ENCODE results near the gene GDPD2.

The GDPD2 gene

DNA sequence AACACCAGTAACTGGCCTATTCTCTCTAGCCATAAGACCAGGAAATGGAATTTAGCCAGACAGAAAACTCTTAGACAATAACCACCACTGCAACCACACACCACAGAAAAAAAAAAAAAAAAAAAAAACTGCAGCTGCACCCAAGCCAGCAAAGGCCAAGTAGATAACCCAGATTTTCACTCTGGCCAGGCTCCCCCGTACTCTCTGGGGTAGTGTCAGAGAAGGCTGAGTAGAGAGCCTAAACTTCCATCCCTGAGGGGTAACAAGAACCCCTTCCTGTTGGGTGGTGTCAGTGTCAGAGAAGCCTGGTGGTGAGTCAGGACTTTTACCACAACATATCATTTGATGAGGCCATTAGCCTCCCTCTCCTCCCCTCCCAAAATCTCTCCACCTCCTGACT is 15.9 kb downstream of the GDPD2 start:
- DNase-seq = no peak

DNA sequence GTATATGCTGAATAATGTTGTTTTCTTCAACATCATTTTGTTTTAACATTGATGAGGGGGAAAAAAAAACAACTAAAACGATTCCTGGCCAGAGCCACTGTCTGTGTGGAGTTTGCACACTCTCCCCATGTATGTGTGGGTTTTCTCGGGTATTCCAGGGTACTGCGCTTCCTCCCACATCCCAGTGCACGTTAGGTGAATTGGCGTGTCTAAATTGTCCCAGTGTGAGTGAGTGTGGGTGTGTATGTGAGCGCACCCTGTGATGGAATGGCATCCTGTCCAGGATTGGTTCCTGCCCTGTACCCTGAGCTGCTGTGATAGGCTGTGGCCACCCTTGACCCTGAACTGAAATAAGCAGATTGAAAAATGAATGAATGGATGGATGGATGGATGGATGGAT is 19.1 kb downstream of the GDPD2 start:
- DNase-seq = no peak

GRCh38 chrX:70444326-70444945 is 21.3 kb downstream of the GDPD2 start, which contains the start of gene DLG3:
TSS of gene DLG3 (plus strand) at chrX:70444835. CDS start at chrX:70445202, 367 bp downstream.
- DNase-seq = no peak

DNA sequence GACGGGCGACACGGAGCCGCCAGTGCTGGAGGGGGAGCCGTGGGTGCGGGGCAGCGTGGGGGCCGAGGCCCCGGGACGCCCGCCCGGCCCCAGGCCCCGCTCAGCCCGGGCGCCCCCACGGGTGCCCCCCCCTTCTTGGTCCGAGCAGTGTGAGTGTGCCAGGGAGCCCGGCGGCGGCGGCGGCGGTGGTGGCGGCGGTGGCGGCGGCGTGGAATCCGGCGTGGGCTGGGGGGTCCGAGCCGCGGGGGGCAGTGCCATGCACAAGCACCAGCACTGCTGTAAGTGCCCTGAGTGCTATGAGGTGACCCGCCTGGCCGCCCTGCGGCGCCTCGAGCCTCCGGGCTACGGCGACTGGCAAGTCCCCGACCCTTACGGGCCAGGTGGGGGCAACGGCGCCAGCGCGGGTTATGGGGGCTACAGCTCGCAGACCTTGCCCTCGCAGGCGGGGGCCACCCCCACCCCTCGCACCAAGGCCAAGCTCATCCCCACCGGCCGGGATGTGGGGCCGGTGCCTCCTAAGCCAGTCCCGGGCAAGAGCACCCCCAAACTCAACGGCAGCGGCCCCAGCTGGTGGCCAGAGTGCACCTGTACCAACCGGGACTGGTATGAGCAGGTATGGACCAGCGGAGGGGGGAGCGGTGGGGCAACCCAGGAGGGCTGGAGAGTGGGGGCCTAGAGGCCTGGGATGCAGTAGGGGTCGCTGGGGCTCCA is 22.0 kb downstream of the GDPD2 start:
- no peak for DNase-seq

DNA sequence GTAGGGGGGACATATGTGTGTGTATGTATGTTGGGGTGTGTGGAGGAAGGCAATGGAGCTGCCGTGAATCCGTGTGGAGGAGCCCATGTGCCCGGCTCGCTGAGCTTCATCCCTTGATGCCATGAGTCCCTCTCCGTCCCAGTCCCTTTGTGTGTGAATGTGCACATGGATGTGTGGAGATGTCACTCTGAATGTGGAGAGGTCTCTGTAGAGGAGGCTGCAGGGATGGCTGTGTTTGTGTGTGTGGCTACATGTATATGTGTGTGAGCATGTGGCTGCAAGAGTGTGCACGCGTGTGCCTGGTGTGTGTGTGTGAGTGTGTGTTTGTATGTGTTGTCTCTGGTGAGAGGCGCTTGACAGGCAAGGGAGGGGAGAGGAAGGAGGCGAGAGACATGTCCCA is 22.8 kb downstream of the GDPD2 start:
- no peak for DNase-seq

DNA sequence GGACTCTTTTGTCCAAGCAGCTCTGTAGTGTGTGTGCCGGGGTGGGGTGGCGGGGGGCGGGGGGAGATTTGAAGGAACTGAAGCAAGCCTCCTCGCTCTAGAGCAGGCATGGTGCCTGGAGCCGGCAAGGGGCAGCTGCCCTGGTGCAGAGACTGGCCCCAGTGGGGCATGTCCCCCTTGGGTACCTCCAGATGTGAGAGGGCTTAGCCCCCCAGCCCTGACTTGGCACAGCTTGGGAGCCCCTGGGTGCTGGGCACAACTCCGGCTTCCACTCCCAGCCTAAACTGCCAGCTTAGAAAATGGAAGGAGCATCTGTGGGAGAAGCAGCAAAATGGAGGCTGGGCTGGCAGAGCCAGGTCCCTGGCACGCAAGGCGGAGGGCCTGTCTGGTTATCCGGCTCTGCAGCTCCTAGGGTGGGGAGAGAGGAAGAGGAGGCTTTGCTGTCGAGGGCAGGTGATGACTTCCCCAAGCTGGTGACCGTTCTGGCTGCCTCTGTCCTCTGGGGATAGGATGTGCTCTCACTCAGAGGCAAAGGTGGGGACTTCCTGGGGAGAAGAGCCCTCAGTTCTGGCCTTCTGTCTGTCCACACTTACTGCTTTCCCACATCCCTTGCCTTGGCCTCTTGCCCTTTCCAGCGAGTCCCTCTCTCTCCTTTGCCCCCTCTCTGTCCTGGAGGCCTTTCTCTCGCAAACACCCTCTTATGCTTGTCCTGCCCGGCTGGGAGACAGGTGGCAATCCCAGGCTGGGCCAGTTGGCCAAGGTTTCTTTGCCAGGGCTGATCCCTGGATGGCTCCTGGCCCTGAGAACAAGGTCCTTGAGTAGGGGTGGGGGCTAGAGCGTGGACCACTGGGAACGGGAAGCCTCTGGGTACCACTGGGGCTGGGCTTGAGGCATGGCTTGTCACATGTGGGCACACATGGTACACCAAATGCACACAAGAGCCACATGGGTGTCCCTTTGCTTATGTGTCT is 23.6 kb downstream of the GDPD2 start:
- no peak for DNase-seq

DNA sequence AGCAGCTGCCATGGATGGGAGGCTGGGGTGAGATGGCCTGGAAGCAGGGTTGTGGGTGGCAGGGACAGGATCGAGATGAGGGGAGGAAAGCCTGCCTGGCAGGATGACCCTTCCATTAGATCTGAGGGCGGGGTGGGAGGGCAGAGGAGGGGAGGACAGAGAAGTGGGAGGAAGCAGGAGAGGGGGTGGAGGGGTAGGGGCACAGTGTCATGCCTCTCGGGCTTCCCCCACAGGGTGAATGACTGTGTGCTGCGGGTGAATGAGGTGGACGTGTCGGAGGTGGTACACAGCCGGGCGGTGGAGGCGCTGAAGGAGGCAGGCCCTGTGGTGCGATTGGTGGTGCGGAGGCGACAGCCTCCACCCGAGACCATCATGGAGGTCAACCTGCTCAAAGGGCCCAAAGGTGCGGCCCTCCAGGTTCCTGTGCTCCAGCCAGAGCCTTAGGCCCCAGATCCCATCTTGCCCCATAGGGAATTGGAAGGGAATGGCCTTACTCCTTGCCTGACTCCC is 26.4 kb downstream of the GDPD2 start:
- DNase-seq = no peak

DNA sequence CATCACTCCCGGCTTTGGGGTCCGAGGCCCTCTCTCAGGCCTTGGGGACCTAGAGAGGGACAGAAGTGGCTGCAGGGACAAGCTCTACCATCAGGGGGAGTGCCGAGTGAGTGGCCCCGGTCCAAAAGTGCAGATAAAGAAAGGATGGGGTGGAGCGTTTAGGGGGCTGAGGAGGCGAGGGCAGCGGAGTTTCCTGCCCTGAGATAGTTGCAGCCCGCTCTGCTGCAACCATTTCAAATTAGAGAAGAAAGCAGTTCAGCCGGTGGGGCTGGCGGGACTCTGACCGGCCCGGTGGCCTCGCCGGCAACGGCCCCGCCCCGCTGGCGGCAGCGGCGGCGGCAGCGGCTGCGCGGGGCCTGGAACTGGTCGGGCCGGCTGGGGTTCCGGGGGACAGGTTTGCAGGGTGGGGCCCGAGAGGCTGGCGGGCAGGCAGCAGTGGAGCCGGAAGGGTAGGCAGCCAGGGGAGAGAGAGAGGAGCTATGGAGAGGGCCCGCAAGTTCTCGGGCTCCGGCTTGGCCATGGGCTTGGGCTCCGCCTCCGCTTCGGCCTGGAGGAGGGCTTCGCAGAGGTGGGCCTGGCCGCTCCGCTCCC is 29.1 kb downstream of the GDPD2 start:
- DNase-seq = peak; percentile 23

- no peak for DNase-seq
Measured at GRCh38 chrX:70453024-70453618, 30.0 kb downstream of the GDPD2 start.

- DNase-seq = peak; percentile 90
Measured at GRCh38 chrX:70454441-70455365, 31.6 kb downstream of the GDPD2 start.

DNA sequence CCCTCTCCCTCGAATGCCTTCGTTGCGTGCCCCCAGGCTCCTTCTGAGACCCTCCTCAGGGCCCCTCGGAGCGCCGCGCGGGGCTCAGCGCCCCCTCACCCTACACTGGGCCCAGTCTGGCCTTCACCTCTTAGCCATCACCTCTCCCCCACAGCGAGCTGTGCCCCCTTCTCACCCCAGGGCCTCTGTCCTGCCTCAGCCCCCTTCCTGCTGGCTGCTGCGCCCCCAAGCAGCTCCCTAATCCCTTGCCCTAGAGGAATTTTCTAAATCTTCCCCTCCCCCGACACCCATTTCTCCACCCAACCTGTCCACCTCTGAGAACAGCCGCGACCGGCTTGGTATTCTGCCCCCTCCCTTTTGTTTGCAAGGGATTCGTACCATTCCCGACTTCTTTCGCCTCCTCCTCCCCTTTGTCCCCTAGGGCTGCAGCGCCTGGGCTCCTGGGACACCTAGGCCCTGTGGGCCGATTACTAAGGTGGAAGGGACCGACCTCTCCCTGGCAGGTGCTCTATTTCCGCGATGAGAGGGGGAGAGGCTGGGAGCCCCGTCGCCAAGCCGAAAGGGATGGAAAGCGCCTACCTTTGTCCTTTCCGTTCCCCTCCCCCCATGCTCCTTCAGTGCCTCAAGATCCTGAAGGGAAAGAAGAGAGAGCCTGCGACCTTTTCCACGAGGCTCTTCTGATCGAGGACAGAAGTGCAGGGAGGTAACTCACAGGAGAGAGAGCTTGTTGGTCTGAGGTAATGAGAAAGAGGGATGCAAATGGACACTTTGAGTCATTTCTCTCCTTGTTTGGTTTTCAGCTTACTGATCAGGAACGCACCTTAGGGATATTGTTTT is 32.5 kb downstream of the GDPD2 start:
- DNase-seq = peak; percentile 12

DNA sequence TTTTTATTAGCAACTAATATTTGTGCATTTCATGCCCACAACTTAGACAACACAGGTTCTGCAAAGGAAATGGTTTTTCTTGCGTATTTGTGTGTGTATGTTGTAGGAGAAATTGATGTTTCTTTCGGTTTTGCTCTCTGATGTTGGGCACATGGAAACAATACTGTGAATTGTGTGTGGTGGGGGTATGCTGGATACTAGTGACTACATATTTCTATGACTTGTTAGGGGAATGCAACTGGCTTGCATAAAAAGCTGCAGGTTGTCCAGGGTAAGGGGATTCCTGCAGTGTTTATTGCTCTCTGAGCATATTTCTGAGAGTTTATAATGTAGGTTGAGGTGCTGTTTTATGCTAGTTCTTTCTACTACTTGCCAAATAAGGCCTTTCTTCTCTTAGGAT is 33.1 kb downstream of the GDPD2 start:
- DNase-seq = no peak

DNA sequence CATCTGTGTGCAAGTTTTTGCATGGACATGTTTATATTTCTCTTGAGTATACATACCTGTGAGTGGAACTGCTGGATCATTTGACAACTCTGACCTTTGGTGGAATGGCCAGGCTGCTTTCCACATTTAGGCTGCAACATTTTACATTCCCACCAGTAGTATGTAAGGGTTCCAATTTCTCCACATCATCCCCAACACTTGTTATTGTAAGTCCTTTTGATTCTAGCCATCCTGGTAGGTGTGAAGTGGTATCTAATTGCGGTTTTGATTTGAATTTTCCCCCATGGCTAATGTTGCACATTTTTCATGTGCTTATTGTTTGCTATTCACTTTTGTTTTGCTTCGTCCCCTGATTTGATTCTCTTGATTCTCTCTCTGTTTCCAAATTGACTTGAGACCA is 37.9 kb downstream of the GDPD2 start:
- DNase-seq = no peak

DNA sequence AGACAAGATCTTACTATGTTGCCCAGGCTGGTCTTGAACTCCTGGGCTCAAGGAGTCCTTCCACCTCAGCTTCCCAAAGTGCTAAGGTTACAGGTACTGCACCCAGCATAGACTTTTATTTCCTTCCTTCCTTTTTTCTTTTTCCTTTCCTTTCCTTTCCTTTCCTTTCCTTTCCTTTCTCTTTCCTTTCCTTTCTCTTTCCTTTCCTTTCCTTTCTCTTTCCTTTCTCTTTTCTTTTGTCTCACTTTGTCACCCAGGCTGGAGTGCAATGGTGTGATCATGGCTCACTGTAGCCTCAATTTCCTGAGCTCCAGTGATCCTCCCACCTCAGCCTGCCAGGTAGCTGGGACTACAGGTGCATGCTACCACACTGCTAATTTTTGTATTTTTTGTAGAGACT is 40.9 kb downstream of the GDPD2 start:
- DNase-seq = no peak

GRCh38 chrX:70466968-70467367 is 43.9 kb downstream of the GDPD2 start:
- no peak for DNase-seq

- no peak for DNase-seq
Measured at GRCh38 chrX:70468709-70469108, 45.6 kb downstream of the GDPD2 start.

GRCh38 chrX:70470850-70471289 is 47.8 kb downstream of the GDPD2 start:
- no peak for DNase-seq

GRCh38 chrX:70476166-70476933 is 53.2 kb downstream of the GDPD2 start:
- DNase-seq = no peak

DNA sequence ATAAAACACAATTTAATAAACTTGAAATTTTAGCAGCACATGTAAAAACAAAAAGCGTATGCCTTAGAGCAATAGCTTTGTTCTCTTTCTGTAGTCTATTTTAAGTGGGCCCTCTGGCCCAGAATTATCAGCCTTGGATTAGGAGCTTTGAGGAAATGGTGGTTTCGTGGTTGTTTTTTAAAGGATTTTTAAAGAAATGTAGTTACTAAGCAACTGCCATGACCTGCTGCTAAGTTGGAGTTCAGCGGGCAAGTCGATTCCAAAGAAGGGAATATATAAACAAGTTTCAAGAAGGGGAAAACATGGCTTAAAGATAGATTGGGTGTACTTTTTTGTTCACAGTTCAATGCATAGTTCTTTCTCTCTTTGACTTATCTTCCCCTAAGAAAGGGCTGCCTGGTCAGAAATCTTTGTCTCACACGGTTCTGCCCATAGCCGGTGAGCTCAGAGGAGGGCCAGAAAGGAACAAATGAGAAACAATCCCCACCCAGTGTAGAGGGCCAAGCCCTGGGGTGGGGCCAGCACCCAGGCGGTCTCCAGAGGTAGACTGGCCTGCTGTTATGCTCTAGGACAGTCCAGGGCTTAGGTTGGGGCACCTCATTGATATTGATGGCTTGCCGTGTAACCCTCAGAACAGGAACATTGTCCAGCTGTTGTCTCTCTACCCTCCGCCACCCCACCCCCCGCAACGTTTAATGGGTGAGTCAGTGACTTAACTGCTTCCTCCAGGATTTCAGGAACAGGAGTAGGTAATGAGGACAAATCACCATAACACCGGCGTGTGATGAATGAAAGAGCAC is 54.0 kb downstream of the GDPD2 start:
- DNase-seq = no peak

Measured in NCI-H2107 (cell line).